ENCODE measurements around the gene LEFTY2.

LEFTY2 gene

DNA sequence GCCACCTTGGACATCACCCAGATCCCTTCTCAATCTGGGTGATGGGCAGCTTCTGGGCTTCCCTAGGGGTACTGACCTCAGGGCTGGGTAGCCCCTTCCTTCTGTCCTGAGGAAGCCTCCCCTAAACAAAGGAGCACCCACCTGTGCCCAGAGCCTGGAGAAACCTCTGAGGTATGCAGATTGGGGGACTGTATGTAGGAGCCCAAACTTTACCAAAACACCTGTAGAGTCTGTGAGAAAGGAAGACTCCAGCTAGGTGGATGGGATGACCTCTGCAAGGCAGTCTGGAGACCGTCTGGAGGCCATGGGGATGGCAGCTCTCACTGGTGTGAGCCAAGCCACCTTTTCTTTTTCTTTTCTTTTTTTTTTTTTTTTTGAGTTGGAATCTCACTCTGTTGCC is 13.7 kb upstream of the LEFTY2 start:
- Histone ChIP-seq H3K9me3 (ENCODE audit: severe bottlenecking) (no peaks in the 10 kb centered on the region), H3K36me3 (no peaks in the 10 kb centered on the region), H3K4me3 (ENCODE audit: low read depth, low read length) (no peak overlapping the region), H3K27me3 (ENCODE audit: insufficient read depth, low read depth, severe bottlenecking) (no peaks in the 10 kb centered on the region), H3K27ac (no peak overlapping the region)
- DNase-seq, result no peak
- TF ChIP-seq, protein P1, sequence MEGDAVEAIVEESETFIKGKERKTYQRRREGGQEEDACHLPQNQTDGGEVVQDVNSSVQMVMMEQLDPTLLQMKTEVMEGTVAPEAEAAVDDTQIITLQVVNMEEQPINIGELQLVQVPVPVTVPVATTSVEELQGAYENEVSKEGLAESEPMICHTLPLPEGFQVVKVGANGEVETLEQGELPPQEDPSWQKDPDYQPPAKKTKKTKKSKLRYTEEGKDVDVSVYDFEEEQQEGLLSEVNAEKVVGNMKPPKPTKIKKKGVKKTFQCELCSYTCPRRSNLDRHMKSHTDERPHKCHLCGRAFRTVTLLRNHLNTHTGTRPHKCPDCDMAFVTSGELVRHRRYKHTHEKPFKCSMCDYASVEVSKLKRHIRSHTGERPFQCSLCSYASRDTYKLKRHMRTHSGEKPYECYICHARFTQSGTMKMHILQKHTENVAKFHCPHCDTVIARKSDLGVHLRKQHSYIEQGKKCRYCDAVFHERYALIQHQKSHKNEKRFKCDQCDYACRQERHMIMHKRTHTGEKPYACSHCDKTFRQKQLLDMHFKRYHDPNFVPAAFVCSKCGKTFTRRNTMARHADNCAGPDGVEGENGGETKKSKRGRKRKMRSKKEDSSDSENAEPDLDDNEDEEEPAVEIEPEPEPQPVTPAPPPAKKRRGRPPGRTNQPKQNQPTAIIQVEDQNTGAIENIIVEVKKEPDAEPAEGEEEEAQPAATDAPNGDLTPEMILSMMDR (IDR thresholded peaks at IDR 0.05; ENCODE audit: low read depth, low read length), result no peak

DNA sequence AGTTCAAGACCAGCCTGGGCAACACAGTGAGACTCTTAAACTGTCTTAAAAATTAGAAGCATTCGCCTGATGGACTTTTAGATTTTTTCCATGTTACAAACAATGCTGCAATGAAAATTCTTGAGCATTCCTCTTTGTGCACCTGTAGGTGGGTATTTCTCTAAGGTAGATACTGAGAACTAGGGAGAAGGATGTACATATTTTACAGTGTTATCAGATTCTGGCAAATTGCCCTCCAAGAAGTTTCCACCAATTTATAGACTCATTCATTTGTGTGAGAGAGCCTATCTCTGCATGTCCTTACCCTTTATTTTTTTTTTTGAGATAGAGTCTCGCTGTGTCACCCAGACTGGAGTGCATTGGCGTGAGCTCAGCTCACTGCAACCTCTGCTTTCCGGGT is 12.3 kb upstream of the LEFTY2 start:
- Histone ChIP-seq H3K9me3 (ENCODE audit: severe bottlenecking) (no peaks in the 10 kb centered on the region), H3K27me3 (ENCODE audit: insufficient read depth, low read depth, severe bottlenecking) (no peaks in the 10 kb centered on the region), H3K36me3 (no peaks in the 10 kb centered on the region), H3K27ac (no peak overlapping the region), H3K4me3 (ENCODE audit: low read depth, low read length) (no peak overlapping the region)
- DNase-seq, result no peak
- TF ChIP-seq, protein P1 (IDR thresholded peaks at IDR 0.05; ENCODE audit: low read depth, low read length), result no peak

DNA sequence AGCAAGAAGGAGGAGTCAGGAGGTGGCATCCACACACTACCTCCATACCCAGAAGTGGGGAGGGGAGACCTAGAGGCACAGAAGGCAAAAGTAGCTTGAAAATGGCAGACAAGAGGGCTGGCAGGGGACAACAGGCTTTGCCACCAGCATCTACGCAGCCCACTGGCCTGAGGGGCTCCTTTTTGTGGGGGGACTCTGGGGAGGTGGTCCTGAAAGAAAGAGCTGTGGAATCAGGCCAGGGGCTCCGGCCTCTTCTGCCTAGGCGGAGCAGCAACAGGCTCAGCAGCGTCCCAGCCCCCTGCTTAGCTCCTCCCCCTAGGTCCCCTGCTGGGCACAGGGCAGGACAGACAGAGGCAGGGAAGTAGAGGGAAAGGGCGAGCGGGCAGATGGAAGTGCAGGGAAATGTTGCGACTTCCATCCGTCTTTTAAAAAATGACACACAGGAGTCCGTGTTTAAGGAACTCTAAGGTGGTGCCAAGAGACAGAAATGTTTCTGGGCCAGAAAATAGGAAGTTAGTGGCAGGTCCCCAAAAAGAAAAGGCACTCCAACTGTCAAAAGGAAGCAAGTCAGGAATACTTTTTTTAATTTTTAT is 10.0 kb upstream of the LEFTY2 start:
- Histone ChIP-seq H3K27ac (no peak overlapping the region), H3K4me3 (ENCODE audit: low read depth, low read length) (no peak overlapping the region), H3K27me3 (ENCODE audit: insufficient read depth, low read depth, severe bottlenecking) (no peaks in the 10 kb centered on the region), H3K9me3 (ENCODE audit: severe bottlenecking) (no peaks in the 10 kb centered on the region), H3K36me3 (no peaks in the 10 kb centered on the region)
- TF ChIP-seq, protein P1 (IDR thresholded peaks at IDR 0.05; ENCODE audit: low read depth, low read length), result no peak
- no peak for DNase-seq

DNA sequence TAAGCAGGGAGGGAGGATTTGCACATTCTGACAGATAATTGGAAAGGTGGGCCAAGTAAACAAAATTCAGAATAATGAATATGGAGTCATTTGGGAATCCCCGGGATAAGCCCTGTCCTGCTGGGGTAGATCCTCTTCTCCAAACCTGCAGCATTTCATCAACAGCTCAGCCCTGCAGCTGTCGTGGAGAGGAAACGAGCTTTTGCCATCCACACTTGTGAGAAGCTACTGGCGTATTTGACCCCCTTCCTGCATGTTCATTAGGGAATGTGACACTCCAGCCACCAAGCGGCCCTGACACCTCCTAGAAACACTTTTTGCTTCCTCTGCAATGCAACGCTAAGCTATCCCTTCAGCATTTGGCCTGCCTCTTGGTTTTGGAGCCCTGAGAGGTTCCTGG is 8.0 kb upstream of the LEFTY2 start:
- Histone ChIP-seq H3K27me3 (ENCODE audit: insufficient read depth, low read depth, severe bottlenecking) (no peaks in the 10 kb centered on the region), H3K4me3 (ENCODE audit: low read depth, low read length) (no peak overlapping the region), H3K27ac (no peak overlapping the region), H3K36me3 (no peaks in the 10 kb centered on the region), H3K9me3 (ENCODE audit: severe bottlenecking) (no peaks in the 10 kb centered on the region)
- no peak for DNase-seq
- TF ChIP-seq, protein P1 (IDR thresholded peaks at IDR 0.05; ENCODE audit: low read depth, low read length), result no peak

DNA sequence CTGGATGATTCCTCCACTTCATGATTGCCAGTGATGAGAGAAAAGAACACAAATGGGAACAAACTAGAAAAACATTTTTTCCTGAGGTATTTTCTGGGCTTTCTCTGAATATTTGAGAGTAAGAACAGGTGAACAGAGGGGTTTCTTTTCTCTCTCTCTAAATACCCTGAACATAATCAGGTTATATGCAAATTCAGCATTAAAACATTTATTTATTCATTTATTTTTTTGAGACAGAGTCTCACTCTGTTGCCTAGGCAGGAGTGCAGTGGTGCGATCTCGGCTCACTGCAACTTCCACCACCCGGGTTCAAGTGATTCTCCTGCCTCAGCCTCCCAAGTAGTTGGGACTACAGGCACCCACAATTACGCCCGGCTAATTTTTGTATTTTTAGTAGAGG is 5.8 kb upstream of the LEFTY2 start:
- H3K4me3 ChIP-seq (ENCODE audit: low read depth, low read length), result no peak overlapping the region
- DNase-seq, result no peak
- no peak overlapping the region for H3K27ac ChIP-seq
- H3K9me3 ChIP-seq (ENCODE audit: severe bottlenecking), result no peaks in the 10 kb centered on the region
- H3K36me3 ChIP-seq, result no peaks in the 10 kb centered on the region
- TF ChIP-seq, protein P1 (IDR thresholded peaks at IDR 0.05; ENCODE audit: low read depth, low read length), result no peak
- H3K27me3 ChIP-seq (ENCODE audit: insufficient read depth, low read depth, severe bottlenecking), result no peaks in the 10 kb centered on the region

DNA sequence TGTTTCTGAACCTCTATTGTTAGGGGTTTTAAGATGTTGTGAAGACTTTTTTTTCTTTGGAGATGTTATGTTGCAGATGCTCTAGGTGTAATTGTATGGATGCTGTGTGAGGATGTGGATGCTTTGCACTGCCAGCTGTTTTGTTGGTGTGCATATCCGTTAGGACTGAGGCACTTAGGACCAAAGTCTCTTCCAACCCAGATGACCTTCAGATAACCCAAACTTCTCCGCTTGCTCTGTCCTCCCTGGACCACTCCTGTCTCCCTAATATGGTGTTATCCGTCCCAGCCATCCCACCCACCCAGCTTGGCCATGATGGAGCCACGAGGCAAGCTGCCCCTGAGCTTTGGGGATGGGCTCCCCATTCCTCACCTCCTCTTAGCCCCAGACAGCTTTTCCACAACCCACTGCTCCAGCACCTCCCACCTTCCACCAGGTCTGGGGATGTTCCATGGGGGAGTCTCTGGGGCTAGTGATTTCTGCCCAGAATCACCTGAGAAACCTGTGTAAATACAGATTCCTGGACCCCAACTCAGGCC is 5.1 kb upstream of the LEFTY2 start:
- Histone ChIP-seq H3K9me3 (ENCODE audit: severe bottlenecking) (no peaks in the 10 kb centered on the region), H3K27ac (no peak overlapping the region), H3K36me3 (no peaks in the 10 kb centered on the region), H3K4me3 (ENCODE audit: low read depth, low read length) (no peak overlapping the region), H3K27me3 (ENCODE audit: insufficient read depth, low read depth, severe bottlenecking) (no peaks in the 10 kb centered on the region)
- DNase-seq, result no peak
- TF ChIP-seq, protein P1 (IDR thresholded peaks at IDR 0.05; ENCODE audit: low read depth, low read length), result no peak

All from WERI-Rb-1 (cell line).